Measurements from ENCODE around the gene UGT3A2. TPM values are rescaled to one million over a fixed set of nuclear protein-coding genes. Genes with fewer than 3 reads are reported as not detected.

The UGT3A2 gene, protein sequence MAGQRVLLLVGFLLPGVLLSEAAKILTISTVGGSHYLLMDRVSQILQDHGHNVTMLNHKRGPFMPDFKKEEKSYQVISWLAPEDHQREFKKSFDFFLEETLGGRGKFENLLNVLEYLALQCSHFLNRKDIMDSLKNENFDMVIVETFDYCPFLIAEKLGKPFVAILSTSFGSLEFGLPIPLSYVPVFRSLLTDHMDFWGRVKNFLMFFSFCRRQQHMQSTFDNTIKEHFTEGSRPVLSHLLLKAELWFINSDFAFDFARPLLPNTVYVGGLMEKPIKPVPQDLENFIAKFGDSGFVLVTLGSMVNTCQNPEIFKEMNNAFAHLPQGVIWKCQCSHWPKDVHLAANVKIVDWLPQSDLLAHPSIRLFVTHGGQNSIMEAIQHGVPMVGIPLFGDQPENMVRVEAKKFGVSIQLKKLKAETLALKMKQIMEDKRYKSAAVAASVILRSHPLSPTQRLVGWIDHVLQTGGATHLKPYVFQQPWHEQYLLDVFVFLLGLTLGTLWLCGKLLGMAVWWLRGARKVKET
- not detected in 5 replicates for total RNA-seq (2022; extraction: Qiagen RNA extraction; ENCODE audit: low read depth)

DNA sequence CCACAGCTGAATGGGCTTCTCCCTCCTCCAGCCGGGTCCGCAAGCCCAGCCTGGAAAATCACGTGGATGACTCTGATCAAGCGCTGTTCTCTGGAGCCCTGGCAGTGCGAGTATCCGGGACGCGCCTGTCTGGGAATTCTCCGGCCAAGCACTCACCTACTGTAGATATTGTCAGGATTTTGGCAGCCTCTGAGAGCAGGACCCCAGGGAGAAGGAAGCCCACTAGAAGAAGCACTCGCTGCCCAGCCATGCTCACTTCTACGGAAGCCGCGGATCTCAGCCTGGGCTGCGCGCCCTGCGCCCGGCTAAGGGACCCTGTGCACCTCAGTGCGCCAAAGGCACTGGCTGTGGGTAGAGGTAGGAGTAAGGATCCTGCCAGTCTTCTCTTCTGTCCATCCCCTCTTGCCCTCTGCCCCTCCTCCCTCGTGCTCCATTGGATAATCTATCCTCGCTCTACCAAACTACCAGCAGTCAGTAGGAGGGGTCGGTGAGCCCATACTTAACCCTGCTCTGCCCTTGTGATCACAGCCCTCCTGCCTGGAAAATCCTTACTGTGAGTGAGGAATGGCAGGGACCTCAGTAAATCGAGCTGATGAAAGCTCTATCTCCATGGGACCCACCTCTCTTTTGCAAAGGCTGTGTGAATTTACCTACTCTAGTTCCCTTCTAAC lies at the start of gene UGT3A2:
Gene UGT3A2, minus strand, starts transcription at position 343 of the 671 bp plus-strand sequence. Its CDS starts 93 bp downstream, at position 250.

GRCh38 chr5:35990941-35991611 lies 75.6 kb downstream of the UGT3A2 start, which contains the start of gene UGT3A1:
TSS of gene UGT3A1 (minus strand) at chr5:35991390. CDS start at chr5:35991240, 150 bp downstream.

Other genes with a start within 250 kb of the UGT3A2 start
- 0.36 to 1.0 TPM (median 0.70 TPM) in 5 replicates for gene IL7R, start 210.0 kb downstream of the UGT3A2 start, total RNA-seq (2022; extraction: Qiagen RNA extraction; ENCODE audit: low read depth)
- gene CAPSL, start 128.3 kb downstream of the UGT3A2 start, total RNA-seq (2022; extraction: Qiagen RNA extraction; ENCODE audit: low read depth): not detected in 5 replicates
- gene UGT3A1, start 75.5 kb downstream of the UGT3A2 start, total RNA-seq (2022; extraction: Qiagen RNA extraction; ENCODE audit: low read depth): not detected in 5 replicates
- 1.1 to 2.5 TPM (median 2.2 TPM) in 5 replicates for gene LMBRD2, start 85.0 kb upstream of the UGT3A2 start, total RNA-seq (2022; extraction: Qiagen RNA extraction; ENCODE audit: low read depth)
- 19.7 to 25.2 TPM (median 24.3 TPM) in 5 replicates for gene SKP2, start 85.2 kb upstream of the UGT3A2 start, total RNA-seq (2022; extraction: Qiagen RNA extraction; ENCODE audit: low read depth)
- gene NADK2, start 175.0 kb upstream of the UGT3A2 start, total RNA-seq (2022; extraction: Qiagen RNA extraction; ENCODE audit: low read depth): 11.0 to 13.6 TPM (median 12.9 TPM) in 5 replicates
- not detected in 5 replicates for gene RANBP3L, start 235.0 kb upstream of the UGT3A2 start, total RNA-seq (2022; extraction: Qiagen RNA extraction; ENCODE audit: low read depth)

Measured in A549 treated with DMSO at 1 μM for 4 hours (cell line).